Lower leg skin (tissue), 3 donors: ENCODE results near the gene INTS14.

Experiments
- CTCF ChIP-seq, 3 donors: fragments of 450-650 bp; IDR thresholded peaks; one replicate each; pipeline ENCODE4 v1.5.1; 2016; ENCODE audit warnings: antibody characterized with exemption in 3 of 3, mild to moderate bottlenecking in 3 of 3, moderate library complexity in 2 of 3
- POLR2A ChIP-seq, 2 donors: fragments of 450-650 bp; IDR thresholded peaks; one replicate each; pipeline ENCODE4 v1.6.1; 2016 to 2017; ENCODE audit warnings: antibody characterized with exemption in 2 of 2, mild to moderate bottlenecking in 1 of 2, moderate library complexity in 1 of 2

DNA sequence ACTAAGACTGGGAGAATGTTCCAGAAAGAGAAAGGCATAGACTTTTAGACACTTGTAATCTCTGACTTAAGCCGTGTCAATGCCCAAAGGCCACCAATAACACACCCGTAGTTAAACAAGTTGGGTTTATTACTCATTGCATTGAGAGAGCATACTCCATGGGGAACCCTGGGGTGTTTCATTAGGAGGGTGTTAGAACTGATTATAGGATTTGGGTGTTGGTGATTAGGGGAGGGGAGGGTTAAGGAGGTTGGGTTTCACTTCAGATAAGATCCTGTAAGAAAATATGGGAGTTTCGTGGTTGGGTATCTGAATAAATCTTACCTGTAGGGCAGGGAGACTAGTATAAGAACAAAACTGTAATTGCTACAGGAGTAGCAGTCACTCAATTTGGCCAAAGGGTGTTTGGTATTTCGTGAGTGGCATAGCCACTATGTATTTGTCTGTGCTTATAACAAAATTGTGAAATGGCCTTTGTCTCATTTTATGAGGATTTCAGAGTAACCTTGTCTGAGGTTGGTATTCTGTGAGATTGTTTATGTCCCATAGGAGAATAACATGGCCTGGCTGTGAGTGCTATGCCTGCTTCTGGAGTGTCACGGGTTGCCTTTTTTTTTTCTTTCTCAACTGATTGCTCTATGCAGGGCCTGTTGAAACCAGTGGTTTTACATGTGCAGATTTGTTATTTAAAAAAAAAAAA is 77.7 kb downstream of the INTS14 start:
- no peak for TF ChIP-seq CTCF (IDR thresholded peaks at IDR 0.05)
- TF ChIP-seq POLR2A (IDR thresholded peaks at IDR 0.05) = no peak
